ENCODE measurements around the gene NNT.
"Not testable (repeated sequence)": the region's sequence is repeated elsewhere in the genome, so short reads cannot be mapped to it uniquely, and the experiment has no call there.

DNA sequence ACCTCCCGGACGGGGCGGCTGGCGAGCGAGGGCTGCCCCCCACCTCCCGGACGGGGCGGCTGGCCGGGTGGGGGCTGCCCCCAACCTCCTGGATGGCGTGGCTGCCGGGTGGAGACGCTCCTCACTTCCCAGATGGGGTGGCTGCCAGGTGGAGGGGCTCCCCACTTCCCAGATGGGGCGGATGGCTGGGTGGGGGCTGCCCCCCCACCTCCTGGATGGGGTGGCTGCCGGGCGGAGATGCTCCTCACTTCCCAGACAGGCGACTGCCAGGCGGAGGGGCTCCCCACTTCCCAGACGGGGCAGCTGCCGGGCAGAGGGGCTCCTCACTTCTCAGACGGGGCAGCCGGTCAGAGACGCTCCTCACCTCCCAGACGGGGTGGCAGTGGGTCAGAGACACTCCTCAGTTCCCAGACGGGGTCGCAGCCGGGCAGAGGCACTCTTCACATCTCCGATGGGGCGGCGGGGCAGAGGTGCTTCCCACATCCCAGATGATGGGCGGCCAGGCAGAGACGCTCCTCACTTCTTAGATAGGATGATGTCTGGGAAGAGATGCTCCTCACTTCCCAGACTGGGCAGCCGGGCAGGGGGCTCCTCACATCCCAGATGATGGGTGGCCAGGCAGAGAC, 143.1 kb downstream of the NNT start:
- not testable (repeated sequence) for TF ChIP-seq EZH2phosphoT487 (IDR thresholded peaks at IDR 0.05)
- TF ChIP-seq, protein P1, sequence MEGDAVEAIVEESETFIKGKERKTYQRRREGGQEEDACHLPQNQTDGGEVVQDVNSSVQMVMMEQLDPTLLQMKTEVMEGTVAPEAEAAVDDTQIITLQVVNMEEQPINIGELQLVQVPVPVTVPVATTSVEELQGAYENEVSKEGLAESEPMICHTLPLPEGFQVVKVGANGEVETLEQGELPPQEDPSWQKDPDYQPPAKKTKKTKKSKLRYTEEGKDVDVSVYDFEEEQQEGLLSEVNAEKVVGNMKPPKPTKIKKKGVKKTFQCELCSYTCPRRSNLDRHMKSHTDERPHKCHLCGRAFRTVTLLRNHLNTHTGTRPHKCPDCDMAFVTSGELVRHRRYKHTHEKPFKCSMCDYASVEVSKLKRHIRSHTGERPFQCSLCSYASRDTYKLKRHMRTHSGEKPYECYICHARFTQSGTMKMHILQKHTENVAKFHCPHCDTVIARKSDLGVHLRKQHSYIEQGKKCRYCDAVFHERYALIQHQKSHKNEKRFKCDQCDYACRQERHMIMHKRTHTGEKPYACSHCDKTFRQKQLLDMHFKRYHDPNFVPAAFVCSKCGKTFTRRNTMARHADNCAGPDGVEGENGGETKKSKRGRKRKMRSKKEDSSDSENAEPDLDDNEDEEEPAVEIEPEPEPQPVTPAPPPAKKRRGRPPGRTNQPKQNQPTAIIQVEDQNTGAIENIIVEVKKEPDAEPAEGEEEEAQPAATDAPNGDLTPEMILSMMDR (IDR thresholded peaks at IDR 0.05): not testable (repeated sequence)

All from neural progenitor cell (in vitro differentiated cells).